Left cardiac atrium (tissue), 4 donors: ENCODE results near the gene SEPTIN8. TPM values are rescaled to one million over a fixed set of nuclear protein-coding genes. Genes with fewer than 3 reads are reported as not detected.

Experiments
- ATAC-seq, 2 donors: fragments of 200-7000 bp; cut with Tn5 transposase; one replicate each; pipeline ENCODE4 v1.9.1; 2020; ENCODE audit warnings: mild to moderate bottlenecking in 2 of 2, moderate library complexity in 2 of 2
- DNase-seq: peaks from one replicate; pipeline ENCODE4 v3.0.0-alpha.2; 2020
- intact Hi-C, 2 donors: fragments of 100-400 bp; cut with DNase I; formaldehyde crosslinking; loops; one replicate each; pipeline versions ENCODE4 v1.14.1 to v1.15.1; 2022 to 2023
- total RNA-seq, 2 donors: library from RNA; stranded (reverse); fragmentation: NEBNext Ultra II Directional; extraction: Animal tissue kit (Norgen Biotek cat#: 25700); gene quantifications; one replicate each; pipeline ENCODE4 v1.2.1, GENCODE V29; 2021
- donor health status: DM: no; HTN: yes; CAD: no.
- donor health status: DM: no; HTN: yes; CAD: no; lungs with severe emphysema.
- donor health status: DM: yes; HTN: yes; CAD: no.
- donor health status: Dilated cardiomyopathy.

Gene SEPTIN8
- total RNA-seq, 2 donors from 2014 or later: 29.4 to 31.3 TPM

GRCh38 chr5:132790201-132790865, 13.3 kb upstream of the SEPTIN8 start:
- intact Hi-C loops: no loop called here
- ATAC-seq: peak in 1 of 2 donors; percentile 48
- DNase-seq: no peak

GRCh38 chr5:132788990-132789886, 12.2 kb upstream of the SEPTIN8 start:
- ATAC-seq: no peak
- DNase-seq: no peak
- intact Hi-C loops: no loop called here

- no peak for ATAC-seq
- intact Hi-C loops: no loop called here
- no peak for DNase-seq
Observed at GRCh38 chr5:132788508-132788907, 11.5 kb upstream of the SEPTIN8 start.

GRCh38 chr5:132787076-132787475, 10.0 kb upstream of the SEPTIN8 start:
- no peak for DNase-seq
- no peak for ATAC-seq
- intact Hi-C loops: no loop called here

GRCh38 chr5:132785864-132786263, 8.8 kb upstream of the SEPTIN8 start:
- DNase-seq (no peak), ATAC-seq (no peak)
- intact Hi-C loops: no loop called here

GRCh38 chr5:132785365-132785764, 8.3 kb upstream of the SEPTIN8 start:
- DNase-seq (no peak), ATAC-seq (no peak)
- intact Hi-C loops: no loop called here

- no peak for DNase-seq
- ATAC-seq: no peak
- intact Hi-C loops: no loop called here
Observed at GRCh38 chr5:132782101-132782500, 5.1 kb upstream of the SEPTIN8 start.

GRCh38 chr5:132781029-132781428, 4.0 kb upstream of the SEPTIN8 start:
- DNase-seq: no peak
- ATAC-seq: no peak
- intact Hi-C loops: no loop called here

GRCh38 chr5:132780577-132780976, 3.5 kb upstream of the SEPTIN8 start:
- DNase-seq: no peak
- intact Hi-C loops: no loop called here
- ATAC-seq: no peak

- no peak for ATAC-seq
- intact Hi-C loops: no loop called here
- DNase-seq: no peak
Observed at GRCh38 chr5:132779961-132780360, 2.9 kb upstream of the SEPTIN8 start.

- intact Hi-C loops: no loop called here
- no peak for DNase-seq
- no peak for ATAC-seq
Observed at GRCh38 chr5:132778856-132779255, 1.8 kb upstream of the SEPTIN8 start.

- DNase-seq (no peak), ATAC-seq (no peak)
- intact Hi-C loops: no loop called here
Observed at GRCh38 chr5:132778129-132778528, 1.1 kb upstream of the SEPTIN8 start.

GRCh38 chr5:132776938-132777208, 166 bp downstream of the SEPTIN8 start:
- ATAC-seq: peak in 1 of 2 donors; percentile 5
- no peak for DNase-seq
- intact Hi-C loops: no loop called here

GRCh38 chr5:132776131-132776937, 705 bp downstream of the SEPTIN8 start:
- intact Hi-C loops: no loop called here
- ATAC-seq (peak; percentile 9 to 46), DNase-seq (no peak)

GRCh38 chr5:132775476-132775961, 1.5 kb downstream of the SEPTIN8 start:
- ATAC-seq (no peak), DNase-seq (no peak)
- intact Hi-C loops: no loop called here

GRCh38 chr5:132774896-132775295, 2.1 kb downstream of the SEPTIN8 start:
- DNase-seq (no peak), ATAC-seq (peak in 1 of 2 donors; percentile 35)
- intact Hi-C loops: no loop called here

GRCh38 chr5:132774406-132774805, 2.6 kb downstream of the SEPTIN8 start:
- intact Hi-C loops: no loop called here

GRCh38 chr5:132773601-132774355, 3.3 kb downstream of the SEPTIN8 start:
- DNase-seq: no peak

More at GRCh38 chr5:132774406-132774805, 2.6 kb downstream of the SEPTIN8 start:
- no peak for DNase-seq
- ATAC-seq: peak in 1 of 2 donors; percentile 3

GRCh38 chr5:132773114-132773513, 3.9 kb downstream of the SEPTIN8 start:
- ATAC-seq: no peak
- intact Hi-C loops: no loop called here
- DNase-seq: no peak

More at GRCh38 chr5:132773601-132774355, 3.3 kb downstream of the SEPTIN8 start:
- intact Hi-C loops: no loop called here
- ATAC-seq: no peak
